Hematopoietic multipotent progenitor cell treated with erythropoietin and hydrocortisone succinate and interleukin-3 and kit ligand, for 15 days (in vitro differentiated cells): ENCODE measurements around the gene C11orf68.
"Not testable (repeated sequence)": the region's sequence is repeated elsewhere in the genome, so short reads cannot be mapped to it uniquely, and the experiment has no call there.

Experiments used
- DNase-seq: peaks from one replicate; pipeline ENCODE4 v3.0.0-alpha.2; 2015; ENCODE audit warnings: low spot score

C11orf68 gene

GRCh38 chr11:65918211-65919140 lies at the start of gene C11orf68:
Gene C11orf68, minus strand, starts transcription at chr11:65919062. Its CDS starts 31 bp downstream, at chr11:65919031.
- DNase-seq, result no peak

DNA sequence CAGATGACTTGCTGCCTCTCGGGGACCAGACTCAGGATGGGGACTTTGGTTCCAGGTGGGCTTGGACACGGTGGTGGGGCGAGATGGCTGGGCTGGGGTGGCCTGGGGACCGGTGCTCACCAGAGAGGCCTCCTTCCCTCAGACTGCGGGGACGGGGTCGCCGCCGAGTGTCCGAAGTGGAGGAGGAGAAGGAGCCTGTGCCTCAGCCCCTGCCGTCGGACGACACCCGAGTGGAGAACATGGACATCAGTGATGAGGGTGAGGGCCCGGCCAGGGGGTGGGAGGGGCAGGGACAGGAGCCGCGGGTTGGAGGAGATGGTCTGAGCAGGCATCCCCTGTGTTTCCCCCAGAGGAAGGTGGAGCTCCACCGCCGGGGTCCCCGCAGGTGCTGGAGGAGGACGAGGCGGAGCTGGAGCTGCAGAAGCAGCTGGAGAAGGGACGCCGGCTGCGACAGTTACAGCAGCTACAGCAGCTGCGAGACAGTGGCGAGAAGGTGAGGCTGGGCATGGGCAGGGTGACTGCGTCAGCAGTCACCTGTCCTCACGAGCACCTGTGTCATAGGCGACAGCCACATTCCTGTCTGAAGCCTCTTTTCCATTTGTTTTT lies 48.6 kb upstream of the C11orf68 start:
- no peak for DNase-seq

- no peak for DNase-seq
Observed at GRCh38 chr11:65965986-65966762, 47.3 kb upstream of the C11orf68 start.

GRCh38 chr11:65964906-65965305 lies 46.0 kb upstream of the C11orf68 start:
- no peak for DNase-seq

GRCh38 chr11:65962141-65962564 lies 43.3 kb upstream of the C11orf68 start:
- DNase-seq, result no peak

DNA sequence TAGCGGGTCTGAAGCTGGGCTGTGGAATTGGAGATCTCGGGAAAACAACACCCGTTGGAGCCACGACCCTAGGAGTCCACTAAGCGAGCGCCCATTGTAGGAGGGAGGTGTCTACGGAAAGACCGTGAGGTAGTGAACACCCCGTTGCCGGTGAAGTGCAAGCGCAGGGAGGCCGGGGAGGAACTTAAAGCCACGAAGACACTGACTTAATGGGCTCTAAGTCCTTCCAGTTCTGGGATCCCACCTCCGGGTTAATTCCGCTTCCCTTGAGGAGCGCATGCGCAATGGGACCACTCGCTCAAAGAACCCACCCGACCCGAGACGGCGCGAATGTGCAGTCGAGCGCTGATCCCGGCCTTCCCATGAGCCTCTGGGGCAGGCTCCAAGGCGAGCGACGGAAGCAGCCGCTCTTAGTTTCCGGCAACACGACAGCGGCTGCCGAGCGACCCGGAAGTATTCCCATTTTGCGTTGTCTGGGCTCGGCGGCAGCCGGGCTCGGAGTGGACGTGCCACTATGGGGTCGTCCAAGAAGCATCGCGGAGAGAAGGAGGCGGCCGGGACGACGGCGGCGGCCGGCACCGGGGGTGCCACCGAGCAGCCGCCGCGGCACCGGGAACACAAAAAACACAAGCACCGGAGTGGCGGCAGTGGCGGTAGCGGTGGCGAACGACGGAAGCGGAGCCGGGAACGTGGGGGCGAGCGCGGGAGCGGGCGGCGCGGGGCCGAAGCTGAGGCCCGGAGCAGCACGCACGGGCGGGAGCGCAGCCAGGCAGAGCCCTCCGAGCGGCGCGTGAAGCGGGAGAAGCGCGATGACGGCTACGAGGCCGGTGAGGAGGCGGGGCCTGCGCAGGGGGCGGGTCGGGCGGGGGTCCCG lies 42.6 kb upstream of the C11orf68 start, which contains the start of gene SART1:
Gene SART1 (plus strand): TSS at position 468 of the 874 bp plus-strand sequence. CDS start 47 bp downstream, at position 515.
- DNase-seq, result peak; percentile 93

DNA sequence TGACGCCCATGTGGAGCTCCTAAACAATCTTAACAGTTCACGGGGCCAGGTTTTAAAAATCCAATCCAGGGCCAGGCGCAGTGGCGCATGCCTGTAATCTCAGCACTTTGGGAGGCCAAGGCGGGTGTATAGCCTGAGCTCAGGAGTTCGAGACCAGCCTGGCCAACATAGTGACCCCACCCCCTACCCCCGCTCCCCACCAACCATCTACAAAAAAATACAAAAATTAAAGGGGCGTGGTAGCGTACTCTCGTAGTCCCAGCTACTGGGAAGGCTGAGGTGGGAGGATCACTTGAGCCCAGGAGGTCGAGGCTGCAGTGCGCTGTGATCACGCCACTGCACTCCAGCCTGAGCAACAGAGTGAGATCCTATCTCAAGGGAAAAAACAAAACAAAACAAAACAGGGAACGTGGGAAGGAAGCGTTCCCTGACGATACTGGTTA lies 42.0 kb upstream of the C11orf68 start:
- no peak for DNase-seq

GRCh38 chr11:65958774-65959420 lies 40.0 kb upstream of the C11orf68 start:
- no peak for DNase-seq

DNA sequence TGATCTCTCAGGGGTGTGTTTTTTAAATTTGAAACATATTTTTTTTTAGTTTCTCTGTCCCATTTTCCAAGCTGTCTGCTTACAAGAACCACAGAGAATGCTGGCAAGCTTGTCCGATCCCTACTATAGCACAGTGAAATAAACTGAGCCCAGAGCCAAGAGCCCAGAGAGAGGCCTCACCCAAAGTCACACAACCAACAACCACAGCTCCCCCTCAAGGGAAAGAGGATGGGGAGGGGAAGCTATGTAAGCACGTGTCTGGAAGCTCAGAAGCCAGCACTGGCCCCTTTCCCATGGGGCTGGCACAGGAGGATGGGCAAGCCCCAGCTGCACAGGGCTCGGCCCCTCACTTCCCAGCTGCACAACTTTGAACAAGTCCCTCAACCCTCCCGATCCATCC lies 39.4 kb upstream of the C11orf68 start:
- no peak for DNase-seq

DNA sequence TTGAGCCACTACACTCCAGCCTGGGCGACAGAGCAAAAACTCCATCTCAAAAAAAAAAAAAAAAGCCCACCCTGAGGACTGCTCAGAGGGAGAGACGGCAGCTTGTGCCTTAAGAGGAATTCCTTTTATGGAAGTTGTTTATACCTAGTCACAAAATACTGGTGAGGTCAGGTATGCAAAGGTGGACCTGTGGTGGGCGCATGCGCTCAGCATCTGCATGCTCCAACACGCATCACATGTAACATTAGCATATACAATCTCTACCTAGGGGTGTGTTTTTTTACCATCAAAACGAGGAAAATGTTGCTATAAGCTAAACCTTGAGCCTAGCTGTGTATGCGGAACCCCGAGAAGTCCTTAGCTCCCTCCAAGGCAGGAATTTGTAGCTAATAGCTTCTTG lies 35.9 kb upstream of the C11orf68 start:
- DNase-seq, result no peak

DNA sequence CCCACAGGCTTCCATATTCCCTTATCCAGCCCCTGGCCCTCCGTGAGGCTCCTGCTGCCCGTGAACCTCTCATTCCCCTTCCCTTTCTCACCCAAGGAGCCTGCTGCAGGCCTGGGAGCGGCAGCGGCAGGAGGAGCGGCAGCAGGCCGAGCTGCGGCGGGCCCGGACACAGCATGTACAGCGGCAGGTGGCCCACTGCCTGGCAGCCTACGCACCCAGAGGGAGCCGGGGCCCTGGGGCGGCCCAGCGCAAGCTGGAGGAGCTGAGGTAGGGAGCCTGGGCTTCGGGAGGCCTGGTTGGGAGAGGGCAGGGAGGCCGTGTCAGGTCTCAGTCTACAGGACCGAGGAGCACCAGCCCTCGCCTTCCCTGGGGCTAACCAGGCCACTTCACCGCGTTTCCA lies 34.6 kb upstream of the C11orf68 start:
- DNase-seq, result no peak

GRCh38 chr11:65952052-65952521 lies 33.2 kb upstream of the C11orf68 start:
- no peak for DNase-seq

DNA sequence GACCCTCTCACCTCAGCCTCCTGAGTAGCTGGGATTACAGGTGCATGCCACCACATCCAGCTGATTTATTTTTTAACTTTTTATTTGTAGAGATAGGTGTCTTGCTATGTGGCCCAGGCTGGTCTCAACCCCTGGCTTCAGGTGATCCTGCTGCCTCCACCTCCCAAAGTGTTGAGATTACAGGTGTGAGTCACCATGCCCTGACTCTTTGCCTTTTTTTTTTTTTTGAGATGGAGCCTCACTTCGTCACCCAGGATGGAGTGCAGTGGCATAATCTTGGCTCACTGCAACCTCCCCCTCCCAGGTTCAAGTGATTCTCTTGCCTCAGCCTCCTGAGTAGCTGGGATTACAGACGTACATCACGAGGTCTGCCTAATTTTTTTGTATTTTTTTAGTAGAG lies 32.8 kb upstream of the C11orf68 start:
- not testable (repeated sequence) for DNase-seq

GRCh38 chr11:65950711-65951110 lies 31.8 kb upstream of the C11orf68 start:
- not testable (repeated sequence) for DNase-seq

DNA sequence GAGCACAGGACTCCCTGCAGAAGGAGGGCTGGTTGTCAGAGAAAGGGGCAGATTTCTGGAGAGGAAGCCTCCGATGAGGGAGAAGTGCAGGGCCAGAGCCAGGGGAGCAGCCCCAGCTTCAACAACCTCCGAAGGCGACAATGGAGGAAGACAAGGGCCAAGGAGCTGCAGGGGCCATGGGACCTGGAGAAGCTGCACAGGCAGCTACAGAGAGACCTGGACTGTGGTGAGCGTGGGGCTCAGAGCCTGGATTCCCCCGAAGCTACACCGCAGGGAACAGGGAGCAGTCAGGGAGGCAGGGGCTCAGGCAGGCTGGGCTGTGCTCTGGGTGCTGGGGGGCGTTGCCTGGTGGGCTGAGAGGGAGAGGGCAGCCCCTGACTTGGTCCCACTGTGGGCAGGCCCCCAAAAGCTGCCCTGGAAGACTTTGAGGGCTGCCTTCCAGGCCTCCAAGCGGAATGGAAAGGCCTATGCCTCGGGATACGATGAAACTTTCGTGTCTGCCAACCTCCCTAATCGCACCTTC lies 28.8 kb upstream of the C11orf68 start:
- DNase-seq, result no peak

- no peak for DNase-seq
Observed at GRCh38 chr11:65947133-65947532, 28.3 kb upstream of the C11orf68 start.

DNA sequence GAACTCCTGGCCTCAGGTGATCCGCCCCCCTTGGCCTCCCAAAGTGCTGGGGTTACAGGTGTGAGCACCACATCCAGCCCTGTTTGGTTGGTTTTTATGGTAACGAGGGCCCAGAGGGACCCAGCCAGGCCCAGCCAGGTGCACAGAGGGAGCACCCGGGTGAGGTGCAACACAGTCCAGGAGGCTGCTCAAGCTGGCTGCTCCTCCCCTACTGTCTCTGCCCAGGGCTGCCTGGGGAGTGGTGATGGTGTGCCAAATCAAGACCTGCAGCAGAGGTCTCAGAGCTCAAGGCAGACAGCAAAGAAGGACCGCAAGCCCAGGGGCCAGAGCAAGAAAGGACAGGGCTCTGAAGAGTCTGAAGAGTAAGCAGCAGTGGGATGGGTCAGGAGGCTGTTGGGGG lies 27.8 kb upstream of the C11orf68 start:
- no peak for DNase-seq

DNA sequence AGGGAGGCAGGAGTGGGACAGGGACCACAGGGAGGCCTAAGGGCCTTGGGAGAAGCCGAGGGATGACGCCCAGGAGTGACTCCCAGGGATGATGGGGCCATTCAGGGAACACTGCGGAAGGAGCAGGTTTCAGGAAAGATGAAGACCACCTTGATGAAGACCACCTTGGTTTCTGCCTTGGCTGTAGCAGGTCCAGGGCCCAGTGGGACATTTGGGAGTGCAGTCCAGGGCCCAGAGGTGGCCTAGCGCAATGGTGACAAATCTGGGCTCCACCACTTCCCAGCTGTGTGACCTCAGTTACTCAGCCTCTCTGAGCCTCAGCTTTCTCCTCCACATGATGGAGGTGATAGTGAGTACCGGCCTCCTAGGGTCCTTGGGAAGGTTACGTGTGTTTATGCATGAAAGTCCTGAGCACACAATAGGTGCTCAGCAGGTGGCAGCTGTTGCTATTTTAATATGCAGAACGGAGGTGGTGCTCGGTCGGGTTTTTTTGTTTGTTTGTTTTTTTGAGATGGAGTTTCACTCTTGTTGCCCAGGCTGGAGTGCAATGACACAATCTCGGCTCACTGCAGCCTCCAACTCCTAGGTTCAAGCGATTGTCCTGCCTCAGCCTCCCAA lies 27.2 kb upstream of the C11orf68 start:
- no peak for DNase-seq

- no peak for DNase-seq
Observed at GRCh38 chr11:65945430-65945911, 26.6 kb upstream of the C11orf68 start, which contains the start of gene TSGA10IP. Gene TSGA10IP, plus strand, starts transcription at chr11:65945480. Its CDS starts 196 bp downstream, at chr11:65945676.

GRCh38 chr11:65944767-65945166 lies 25.9 kb upstream of the C11orf68 start:
- DNase-seq, result no peak
